Pancreas (tissue), 10 donors: ENCODE data around the gene OPRD1. TPM values are rescaled to one million over a fixed set of nuclear protein-coding genes. Genes with fewer than 3 reads are reported as not detected.
A peak's percentile ranks its signal among the peaks of the same experiment; 100 is the strongest.

ENCODE experiments used
- ATAC-seq, 4 donors: fragments of 200-7000 bp; cut with Tn5 transposase; one replicate each; pipeline versions ENCODE4 v1.8.0 to v1.9.1; 2020; ENCODE audit warnings: mild to moderate bottlenecking in 4 of 4, moderate library complexity in 4 of 4
- DNase-seq, 6 donors: peaks; one replicate each; pipeline ENCODE4 v3.0.0-alpha.2; 2020
- FAIRE-seq: peaks from 2 replicates; lab custom pipeline; 2012; peaks lifted over from hg19 to GRCh38; lab: Jason Lieb, UNC
- H3K27ac ChIP-seq, 4 donors: fragments of 200-600 bp; sonication (generic); 1 replicate in 3 of 4; 2 replicates in 1 of 4; pipeline versions ENCODE4 v1.5.0 to v1.8.0; 2020
- H3K27me3 ChIP-seq, 4 donors: fragments of 200-600 bp; one replicate each; pipeline ENCODE4 v1.8.0; 2021
- H3K36me3 ChIP-seq, 3 donors: fragments of 200-600 bp; sonication (generic) in 1 of 3; one replicate each; pipeline versions ENCODE4 v1.5.0 to v1.8.0; 2020 to 2021
- H3K4me1 ChIP-seq, 3 donors: fragments of 200-600 bp; one replicate each; pipeline ENCODE4 v1.8.0; 2021
- H3K4me3 ChIP-seq, 4 donors: fragments of 200-600 bp; sonication (generic) in 2 of 4; one replicate each; pipeline versions ENCODE4 v1.5.0 to v1.8.0; 2020 to 2021
- H3K9me3 ChIP-seq, 4 donors: fragments of 200-600 bp; one replicate each; pipeline ENCODE4 v1.8.0; 2021
- WGBS, 2 donors: extraction: QIAGEN DNeasy Blood & Tissue Kit; methylation state at CpG; one replicate each; pipeline ENCODE4 v1.1.7; 2013; 5-methylcytosine and 5-hydroxymethylcytosine counted together
- intact Hi-C, 3 donors: fragments of 100-400 bp; cut with DNase I; formaldehyde crosslinking; loops; one replicate each; pipeline versions ENCODE4 v1.11.1 to v1.14.2; 2022
- polyA plus RNA-seq, 2 donors: library from polyadenylated mRNA; stranded (reverse); fragments of 200-250 nt; gene quantifications; one replicate each; pipeline ENCODE4 v1.2.3, GENCODE V29; 2013
- total RNA-seq, 6 donors: library from RNA; stranded (reverse); fragmentation: NEBNext Ultra II Directional in 4 of 6; extraction: Animal tissue kit (Norgen Biotek cat#: 25700) in 4 of 6; gene quantifications; one replicate each; pipeline versions ENCODE4 v1.2.1 to v1.2.4, GENCODE V29; 2021 to 2023
- TF ChIP-seq, protein P1 (sequence below), 4 donors: fragments of 200-600 bp; sonication (generic) in 3 of 4; IDR thresholded peaks; one replicate each; pipeline versions ENCODE4 v1.5.0 to v1.8.0; 2021; ENCODE audit warnings: antibody characterized with exemption in 4 of 4
- donor health status: healthy with polysubstance abuse.
- donor health status: DM: no; HTN: no; CAD: no; lungs with moderate emphysema.
- donor health status: DM: no; HTN: no; CAD: no.
- donor health status: control.
- donor health status: control.
- donor health status: Bipolar disorder and iron deficiency.
- donor health status: DM: yes; HTN: yes; CAD: no.
- donor health status: DM: no; HTN: no; CAD: no.
- donor health status: DM: no; HTN: no; CAD: no.
- donor health status: DM: yes; HTN: yes; CAD: no.

OPRD1 gene
- total and polyA plus RNA-seq, 8 donors, result 0.03 to 0.76 (median 0.21) TPM

DNA sequence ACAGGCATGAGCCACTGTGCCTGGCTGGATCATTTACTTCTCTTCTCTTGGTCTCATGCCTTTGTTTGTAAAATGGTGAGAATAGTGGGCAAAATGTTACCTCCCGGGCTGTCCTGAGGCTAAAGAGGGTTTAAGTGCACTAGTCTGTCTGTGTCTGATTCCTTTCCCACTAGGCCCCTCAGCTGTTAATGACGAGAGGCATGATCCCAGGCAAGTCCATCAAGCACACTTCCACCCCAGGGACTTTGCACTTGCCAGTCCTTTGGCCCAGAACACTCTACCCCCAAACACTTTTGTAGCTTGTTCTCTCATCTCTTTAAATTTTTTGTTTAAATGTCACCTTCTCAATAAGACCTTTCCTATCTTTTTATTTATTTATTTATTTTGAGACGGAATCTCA, 88.6 kb downstream of the OPRD1 start:
- intact Hi-C loops, result no loop called here
- no peak for FAIRE-seq

DNA sequence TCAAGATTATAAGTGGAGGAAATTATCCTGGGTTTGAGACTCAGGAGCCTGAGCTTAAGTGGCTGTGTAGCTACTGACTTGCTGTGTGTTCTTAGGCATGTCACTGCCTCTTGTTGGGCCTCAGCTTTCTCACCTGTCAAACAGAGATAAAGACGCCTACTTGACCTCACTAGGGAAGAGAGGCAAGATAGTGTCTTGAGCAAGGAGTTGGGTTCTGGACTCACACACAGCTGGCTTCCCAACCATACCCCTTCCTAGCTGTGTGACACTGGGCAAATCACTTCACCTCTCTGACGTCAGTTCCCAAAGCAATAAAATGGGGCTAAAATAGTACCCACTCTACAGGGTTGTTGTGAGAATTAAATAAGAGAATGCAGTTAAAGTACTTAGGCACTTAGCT, 90.8 kb downstream of the OPRD1 start:
- 74 to 76% methylated on average over 2 of the region's 2 CpGs for WGBS, 2 donors
- peak in 1 of 6 donors; percentile 1 for DNase-seq

More for the DNA sequence above, 88.6 kb downstream of the OPRD1 start:
- H3K27me3 ChIP-seq, result no peaks in the 10 kb centered on the region
- H3K4me1 ChIP-seq, result peaks cover 0 to 4% (median 0%) of the 10 kb centered on the region in 3 donors
- TF ChIP-seq, protein P1, sequence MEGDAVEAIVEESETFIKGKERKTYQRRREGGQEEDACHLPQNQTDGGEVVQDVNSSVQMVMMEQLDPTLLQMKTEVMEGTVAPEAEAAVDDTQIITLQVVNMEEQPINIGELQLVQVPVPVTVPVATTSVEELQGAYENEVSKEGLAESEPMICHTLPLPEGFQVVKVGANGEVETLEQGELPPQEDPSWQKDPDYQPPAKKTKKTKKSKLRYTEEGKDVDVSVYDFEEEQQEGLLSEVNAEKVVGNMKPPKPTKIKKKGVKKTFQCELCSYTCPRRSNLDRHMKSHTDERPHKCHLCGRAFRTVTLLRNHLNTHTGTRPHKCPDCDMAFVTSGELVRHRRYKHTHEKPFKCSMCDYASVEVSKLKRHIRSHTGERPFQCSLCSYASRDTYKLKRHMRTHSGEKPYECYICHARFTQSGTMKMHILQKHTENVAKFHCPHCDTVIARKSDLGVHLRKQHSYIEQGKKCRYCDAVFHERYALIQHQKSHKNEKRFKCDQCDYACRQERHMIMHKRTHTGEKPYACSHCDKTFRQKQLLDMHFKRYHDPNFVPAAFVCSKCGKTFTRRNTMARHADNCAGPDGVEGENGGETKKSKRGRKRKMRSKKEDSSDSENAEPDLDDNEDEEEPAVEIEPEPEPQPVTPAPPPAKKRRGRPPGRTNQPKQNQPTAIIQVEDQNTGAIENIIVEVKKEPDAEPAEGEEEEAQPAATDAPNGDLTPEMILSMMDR (IDR thresholded peaks at IDR 0.05), result no peak
- H3K4me3 ChIP-seq, result no peak overlapping the region
- no peaks in the 10 kb centered on the region for H3K9me3 ChIP-seq
- H3K36me3 ChIP-seq, result no peaks in the 10 kb centered on the region
- WGBS, 2 donors, result 89 to 95% methylated on average over 3 of the region's 3 CpGs
- ATAC-seq (no peak), DNase-seq (peak in 1 of 6 donors; percentile 2)
- H3K27ac ChIP-seq, result no peak overlapping the region

DNA sequence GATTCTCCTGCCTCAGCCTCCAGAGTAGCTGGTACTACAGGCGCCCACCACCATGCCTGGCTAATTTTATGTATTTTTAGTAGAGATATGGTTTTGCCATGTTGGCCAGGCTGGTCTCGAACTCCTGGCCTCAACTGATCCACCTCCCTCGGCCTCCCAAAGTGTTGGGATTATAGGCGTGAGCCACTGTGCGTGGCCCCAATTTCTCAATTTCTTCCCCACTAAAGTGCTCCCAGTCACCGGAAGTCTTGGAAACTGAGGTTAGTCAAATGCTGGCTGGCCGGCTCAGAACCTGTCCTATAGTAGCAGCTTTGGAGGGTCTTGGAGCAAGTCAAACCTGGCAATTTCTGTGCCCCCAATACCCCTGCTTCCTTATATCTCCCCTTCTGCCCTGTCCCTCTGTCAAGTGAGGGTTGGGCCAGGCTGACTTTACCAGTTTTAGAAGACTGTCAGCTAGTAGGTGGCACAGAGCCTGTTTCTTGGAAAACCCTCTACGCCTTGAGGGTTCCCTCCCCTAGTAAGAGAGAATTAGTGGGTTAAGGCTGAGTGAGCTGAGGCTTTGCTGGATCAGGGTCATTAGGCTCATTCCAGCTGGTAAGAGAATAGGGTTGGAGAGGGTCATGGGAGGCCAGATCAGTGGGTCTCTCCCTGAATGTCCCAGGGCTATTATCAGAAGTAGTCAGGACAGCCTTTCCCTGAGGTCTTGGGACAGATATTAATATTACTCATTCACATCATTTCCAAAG, 94.1 kb downstream of the OPRD1 start:
- Histone ChIP-seq H3K27me3 (no peaks in the 10 kb centered on the region), H3K4me1 (no peaks in the 10 kb centered on the region), H3K4me3 (no peak overlapping the region), H3K27ac (no peak overlapping the region), H3K9me3 (no peaks in the 10 kb centered on the region), H3K36me3 (no peaks in the 10 kb centered on the region)
- no peak for ATAC-seq
- no peak for DNase-seq
- no peak for FAIRE-seq
- intact Hi-C loops, result no loop called here
- TF ChIP-seq, protein P1 (IDR thresholded peaks at IDR 0.05), result no peak
- WGBS, 2 donors, result 94 to 97% methylated on average over 8 of the region's 8 CpGs

More for the DNA sequence above, 90.8 kb downstream of the OPRD1 start:
- Histone ChIP-seq H3K4me3 (no peak overlapping the region), H3K27me3 (no peaks in the 10 kb centered on the region), H3K27ac (no peak overlapping the region), H3K4me1 (peaks cover 0 to 4% (median 0%) of the 10 kb centered on the region in 3 donors), H3K9me3 (no peaks in the 10 kb centered on the region), H3K36me3 (no peaks in the 10 kb centered on the region)
- intact Hi-C loops, result no loop called here
- TF ChIP-seq, protein P1 (IDR thresholded peaks at IDR 0.05), result no peak
- ATAC-seq, result no peak
- no peak for FAIRE-seq

DNA sequence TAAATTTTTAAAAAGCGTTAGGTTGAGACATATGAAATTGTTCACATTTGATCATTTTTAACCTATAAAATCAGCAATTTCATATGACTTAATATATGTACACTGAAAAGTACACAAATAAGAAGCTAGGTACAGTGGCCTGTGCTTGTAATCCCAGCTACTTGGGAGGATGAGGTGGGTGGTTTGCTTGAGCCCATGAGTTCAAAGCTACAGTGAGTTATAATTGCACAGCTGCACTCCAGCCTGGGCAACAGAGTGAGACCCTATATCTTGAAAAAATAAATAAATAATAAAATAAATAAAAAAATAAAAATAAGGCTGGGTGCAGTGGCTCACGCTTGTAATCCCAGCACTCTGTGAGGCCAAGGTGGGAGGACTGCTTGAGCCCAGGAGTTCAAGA, 97.2 kb downstream of the OPRD1 start:
- Histone ChIP-seq H3K9me3 (no peaks in the 10 kb centered on the region), H3K27me3 (no peaks in the 10 kb centered on the region), H3K27ac (no peak overlapping the region), H3K36me3 (no peaks in the 10 kb centered on the region), H3K4me1 (no peaks in the 10 kb centered on the region), H3K4me3 (no peak overlapping the region)
- DNase-seq (no peak), ATAC-seq (no peak), FAIRE-seq (no peak)
- WGBS, 2 donors, result 98 to 99% methylated on average over 2 of the region's 2 CpGs
- intact Hi-C loops, result no loop called here
- TF ChIP-seq, protein P1 (IDR thresholded peaks at IDR 0.05), result no peak
